ENCODE data around the gene UBR3.

The UBR3 gene, protein sequence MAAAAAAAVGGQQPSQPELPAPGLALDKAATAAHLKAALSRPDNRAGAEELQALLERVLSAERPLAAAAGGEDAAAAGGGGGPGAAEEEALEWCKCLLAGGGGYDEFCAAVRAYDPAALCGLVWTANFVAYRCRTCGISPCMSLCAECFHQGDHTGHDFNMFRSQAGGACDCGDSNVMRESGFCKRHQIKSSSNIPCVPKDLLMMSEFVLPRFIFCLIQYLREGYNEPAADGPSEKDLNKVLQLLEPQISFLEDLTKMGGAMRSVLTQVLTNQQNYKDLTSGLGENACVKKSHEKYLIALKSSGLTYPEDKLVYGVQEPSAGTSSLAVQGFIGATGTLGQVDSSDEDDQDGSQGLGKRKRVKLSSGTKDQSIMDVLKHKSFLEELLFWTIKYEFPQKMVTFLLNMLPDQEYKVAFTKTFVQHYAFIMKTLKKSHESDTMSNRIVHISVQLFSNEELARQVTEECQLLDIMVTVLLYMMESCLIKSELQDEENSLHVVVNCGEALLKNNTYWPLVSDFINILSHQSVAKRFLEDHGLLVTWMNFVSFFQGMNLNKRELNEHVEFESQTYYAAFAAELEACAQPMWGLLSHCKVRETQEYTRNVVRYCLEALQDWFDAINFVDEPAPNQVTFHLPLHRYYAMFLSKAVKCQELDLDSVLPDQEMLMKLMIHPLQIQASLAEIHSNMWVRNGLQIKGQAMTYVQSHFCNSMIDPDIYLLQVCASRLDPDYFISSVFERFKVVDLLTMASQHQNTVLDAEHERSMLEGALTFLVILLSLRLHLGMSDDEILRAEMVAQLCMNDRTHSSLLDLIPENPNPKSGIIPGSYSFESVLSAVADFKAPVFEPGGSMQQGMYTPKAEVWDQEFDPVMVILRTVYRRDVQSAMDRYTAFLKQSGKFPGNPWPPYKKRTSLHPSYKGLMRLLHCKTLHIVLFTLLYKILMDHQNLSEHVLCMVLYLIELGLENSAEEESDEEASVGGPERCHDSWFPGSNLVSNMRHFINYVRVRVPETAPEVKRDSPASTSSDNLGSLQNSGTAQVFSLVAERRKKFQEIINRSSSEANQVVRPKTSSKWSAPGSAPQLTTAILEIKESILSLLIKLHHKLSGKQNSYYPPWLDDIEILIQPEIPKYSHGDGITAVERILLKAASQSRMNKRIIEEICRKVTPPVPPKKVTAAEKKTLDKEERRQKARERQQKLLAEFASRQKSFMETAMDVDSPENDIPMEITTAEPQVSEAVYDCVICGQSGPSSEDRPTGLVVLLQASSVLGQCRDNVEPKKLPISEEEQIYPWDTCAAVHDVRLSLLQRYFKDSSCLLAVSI (N-terminal part only)

DNA sequence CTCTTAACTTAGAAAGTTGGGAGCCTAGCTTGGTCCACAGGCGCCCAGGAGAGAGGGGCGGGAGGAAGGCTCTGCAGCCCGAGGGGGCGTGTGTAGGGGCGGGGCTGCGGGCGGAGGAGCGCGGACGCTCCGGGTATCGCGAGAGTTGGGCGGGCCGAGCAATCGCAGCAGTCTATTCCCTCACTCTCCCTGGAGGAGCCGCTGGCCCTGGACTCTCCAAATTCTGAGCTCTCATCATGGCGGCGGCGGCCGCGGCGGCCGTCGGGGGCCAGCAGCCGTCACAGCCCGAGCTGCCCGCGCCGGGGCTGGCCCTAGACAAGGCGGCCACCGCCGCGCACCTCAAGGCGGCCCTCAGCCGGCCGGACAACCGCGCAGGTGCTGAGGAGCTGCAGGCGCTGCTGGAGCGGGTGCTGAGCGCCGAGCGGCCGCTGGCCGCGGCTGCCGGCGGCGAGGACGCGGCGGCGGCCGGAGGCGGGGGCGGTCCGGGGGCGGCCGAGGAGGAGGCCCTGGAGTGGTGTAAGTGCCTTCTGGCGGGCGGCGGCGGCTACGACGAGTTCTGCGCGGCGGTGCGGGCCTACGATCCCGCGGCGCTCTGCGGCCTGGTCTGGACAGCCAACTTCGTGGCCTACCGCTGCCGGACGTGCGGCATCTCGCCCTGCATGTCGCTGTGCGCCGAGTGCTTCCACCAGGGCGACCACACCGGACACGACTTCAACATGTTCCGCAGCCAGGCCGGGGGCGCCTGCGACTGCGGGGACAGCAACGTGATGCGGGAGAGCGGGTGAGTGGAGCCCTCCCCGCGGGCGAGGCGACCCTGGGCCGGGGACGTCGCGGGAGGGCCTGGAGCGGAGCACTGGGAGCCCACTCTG lies at the start of gene UBR3:
Gene UBR3, plus strand, starts transcription at position 183 of the 869 bp plus-strand sequence. Its CDS starts 54 bp downstream, at position 237.
- TF ChIP-seq ZNF274 (IDR thresholded peaks at IDR 0.05; ENCODE audit: low read depth, low read length), result no peak
- H3K4me3 ChIP-seq (ENCODE audit: low read length), result peak within 1 kb of the TSS; percentile 77

DNA sequence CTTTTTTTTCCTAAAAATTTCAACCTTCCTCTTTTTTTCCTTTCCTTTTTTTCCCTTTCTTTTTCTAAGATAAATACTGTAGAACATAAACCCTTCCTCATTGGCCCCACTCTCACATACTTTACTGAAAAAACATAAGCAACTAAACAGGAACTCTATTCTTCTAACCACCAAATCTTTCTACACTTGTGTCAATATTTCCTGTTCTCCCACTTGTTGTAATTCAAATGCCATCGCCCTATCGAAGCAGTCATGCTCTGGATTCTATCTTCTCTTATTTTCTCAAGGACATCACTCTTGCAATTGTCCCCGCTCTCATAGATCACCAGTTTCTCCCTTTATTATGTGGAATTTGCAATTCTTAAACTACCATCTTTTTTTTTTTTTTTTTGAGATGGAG lies 48.8 kb upstream of the UBR3 start:
- no peak overlapping the region for H3K4me3 ChIP-seq (ENCODE audit: low read length)
- no peak for TF ChIP-seq ZNF274 (IDR thresholded peaks at IDR 0.05; ENCODE audit: low read depth, low read length)

DNA sequence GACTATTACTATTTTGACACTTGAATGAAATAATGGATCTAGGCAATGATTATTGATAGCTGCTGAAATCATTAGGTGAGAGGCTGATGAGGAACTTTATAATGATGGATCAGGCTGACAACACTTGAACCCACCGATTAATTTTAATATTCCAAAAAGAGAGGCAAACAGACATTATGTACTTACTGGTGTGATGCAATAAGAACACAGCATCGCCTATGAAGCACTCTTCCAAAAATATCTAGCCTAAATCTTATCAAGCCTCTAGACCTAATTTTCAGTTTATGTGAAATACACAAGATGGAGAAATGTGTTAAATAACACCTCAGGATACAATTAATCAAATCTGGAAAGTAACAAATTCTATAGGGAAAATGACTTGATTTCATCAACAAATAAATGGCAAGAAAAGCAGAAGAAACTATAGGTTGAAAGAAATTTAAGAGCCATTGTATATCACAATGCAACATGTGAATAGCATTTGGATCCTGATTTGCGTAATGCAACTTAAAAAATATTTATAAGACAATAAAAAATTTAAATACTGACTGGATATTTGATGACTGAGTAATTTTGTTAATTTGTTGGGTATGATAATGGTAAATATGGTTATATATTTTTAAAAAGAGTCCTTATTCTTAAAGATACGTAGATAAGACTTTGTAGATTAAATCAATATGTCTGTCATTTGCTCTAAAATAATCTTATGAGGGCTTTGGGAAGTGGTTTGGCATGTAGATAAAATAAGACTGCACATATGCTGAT lies 45.8 kb upstream of the UBR3 start:
- no peak overlapping the region for H3K4me3 ChIP-seq (ENCODE audit: low read length)
- no peak for TF ChIP-seq ZNF274 (IDR thresholded peaks at IDR 0.05; ENCODE audit: low read depth, low read length)

DNA sequence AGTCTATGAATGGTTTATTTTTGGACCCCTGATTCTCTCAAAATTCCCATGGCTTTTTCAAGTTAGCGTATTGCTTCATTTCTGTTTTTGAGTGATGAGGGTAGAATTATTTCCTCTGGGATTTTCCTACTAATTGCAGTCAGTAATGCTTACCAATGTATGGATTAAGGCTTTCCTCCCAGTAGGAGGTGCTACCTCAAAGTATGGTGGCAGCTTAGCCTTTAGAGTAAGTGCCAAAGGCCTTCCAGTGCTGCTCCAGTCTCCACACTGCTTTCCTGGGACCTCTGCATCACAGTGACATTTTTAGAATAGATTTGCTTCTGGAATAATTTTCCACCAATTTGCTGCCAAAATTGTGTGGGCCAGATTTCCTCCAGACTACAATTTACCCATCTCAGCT lies 44.7 kb upstream of the UBR3 start:
- no peak overlapping the region for H3K4me3 ChIP-seq (ENCODE audit: low read length)

DNA sequence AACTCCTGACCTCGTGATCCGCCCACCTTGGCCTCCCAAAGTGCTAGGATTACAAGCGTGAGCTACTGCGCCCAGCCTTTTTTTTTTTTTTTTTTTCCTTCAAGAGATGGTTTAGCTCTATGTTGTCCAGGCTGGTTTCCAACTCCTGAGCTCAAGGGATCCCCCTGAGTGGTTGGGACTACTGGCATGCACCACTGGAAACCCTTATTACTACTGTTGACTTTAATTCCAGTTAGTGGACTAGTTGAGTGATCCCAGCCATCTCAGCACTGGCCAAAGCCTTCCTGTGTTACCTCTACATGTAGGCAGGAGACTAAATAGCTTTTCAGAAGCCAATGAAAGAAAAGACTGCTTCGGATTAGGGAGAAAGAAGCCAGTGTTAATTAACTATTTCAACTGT lies 36.7 kb upstream of the UBR3 start:
- no peak for TF ChIP-seq ZNF274 (IDR thresholded peaks at IDR 0.05; ENCODE audit: low read depth, low read length)
- no peak overlapping the region for H3K4me3 ChIP-seq (ENCODE audit: low read length)

More for the DNA sequence above, 44.7 kb upstream of the UBR3 start:
- no peak for TF ChIP-seq ZNF274 (IDR thresholded peaks at IDR 0.05; ENCODE audit: low read depth, low read length)

DNA sequence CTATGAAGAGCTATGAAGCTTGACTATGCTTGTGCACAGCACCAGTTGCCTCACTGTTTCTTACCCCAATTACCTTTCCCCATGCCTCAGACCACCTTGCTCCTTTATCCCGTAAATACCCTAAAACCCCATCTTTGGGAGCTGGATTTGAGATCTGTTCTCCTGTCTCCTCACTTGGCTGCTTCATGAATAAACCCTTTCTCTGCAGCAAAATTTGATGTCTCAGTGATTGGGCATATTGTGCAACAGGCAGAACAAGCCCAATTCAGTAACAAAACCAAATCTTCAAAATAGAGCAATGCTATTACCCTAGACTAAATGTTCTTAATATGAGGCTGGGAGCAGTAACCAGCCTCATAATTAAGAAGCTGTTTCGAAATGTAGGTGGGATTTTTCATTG lies 32.1 kb upstream of the UBR3 start:
- TF ChIP-seq ZNF274 (IDR thresholded peaks at IDR 0.05; ENCODE audit: low read depth, low read length), result no peak
- H3K4me3 ChIP-seq (ENCODE audit: low read length), result no peak overlapping the region

DNA sequence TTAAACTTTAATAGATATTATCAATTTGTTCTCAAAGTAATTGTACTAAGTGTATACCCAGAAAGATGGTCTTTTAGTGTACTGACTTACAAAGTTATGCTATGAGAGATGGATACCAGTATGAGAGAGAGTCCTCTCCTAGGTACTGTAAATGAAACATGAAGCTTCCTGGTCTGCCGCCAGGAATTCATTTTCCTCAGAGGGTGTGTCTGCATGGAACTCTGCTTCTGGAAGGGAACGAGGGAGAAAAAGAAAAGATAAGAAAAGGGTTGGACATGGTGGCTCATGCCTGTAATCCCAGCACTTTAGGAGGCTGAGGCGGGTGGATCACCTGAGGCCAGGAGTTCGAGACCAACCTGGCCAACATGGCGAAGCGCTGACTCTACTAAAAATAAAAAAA lies 30.8 kb upstream of the UBR3 start:
- TF ChIP-seq ZNF274 (IDR thresholded peaks at IDR 0.05; ENCODE audit: low read depth, low read length), result no peak
- no peak overlapping the region for H3K4me3 ChIP-seq (ENCODE audit: low read length)

DNA sequence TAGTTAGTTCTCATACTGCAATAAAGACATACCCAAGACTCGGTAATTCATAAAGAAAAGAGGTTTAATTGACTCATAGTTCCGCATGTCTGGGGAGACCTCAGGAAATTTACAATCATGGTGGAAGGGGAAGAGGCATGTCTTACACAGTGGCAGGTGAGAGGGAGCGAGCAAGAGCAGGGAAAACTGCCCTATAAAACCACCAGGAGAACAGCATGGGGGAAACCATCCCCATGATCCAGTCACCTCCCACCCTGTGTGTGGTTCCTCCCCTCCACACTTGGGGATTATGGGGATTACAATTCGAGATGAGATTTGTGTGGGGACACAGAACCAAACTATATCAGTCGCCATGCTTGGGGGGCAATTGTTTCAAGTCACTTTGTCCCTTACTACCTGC lies 29.7 kb upstream of the UBR3 start:
- TF ChIP-seq ZNF274 (IDR thresholded peaks at IDR 0.05; ENCODE audit: low read depth, low read length), result no peak
- no peak overlapping the region for H3K4me3 ChIP-seq (ENCODE audit: low read length)

DNA sequence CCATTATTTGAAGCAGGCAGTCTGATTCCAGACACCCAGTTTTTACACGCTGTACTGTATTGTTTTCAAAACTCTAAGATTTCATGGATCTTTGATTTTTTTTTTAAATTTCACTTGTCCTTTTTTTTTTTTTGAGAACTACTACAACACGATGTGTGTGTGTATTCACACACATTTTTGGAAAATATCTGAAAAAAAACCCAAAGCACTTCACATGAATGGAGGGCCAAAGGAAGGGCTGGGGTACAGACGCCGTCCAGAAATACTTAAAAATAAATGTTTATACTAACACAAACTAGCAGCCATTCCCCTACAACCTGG lies 28.9 kb upstream of the UBR3 start:
- peak overlapping the region; percentile 97 for H3K4me3 ChIP-seq (ENCODE audit: low read length)
- TF ChIP-seq ZNF274 (IDR thresholded peaks at IDR 0.05; ENCODE audit: low read depth, low read length), result no peak

DNA sequence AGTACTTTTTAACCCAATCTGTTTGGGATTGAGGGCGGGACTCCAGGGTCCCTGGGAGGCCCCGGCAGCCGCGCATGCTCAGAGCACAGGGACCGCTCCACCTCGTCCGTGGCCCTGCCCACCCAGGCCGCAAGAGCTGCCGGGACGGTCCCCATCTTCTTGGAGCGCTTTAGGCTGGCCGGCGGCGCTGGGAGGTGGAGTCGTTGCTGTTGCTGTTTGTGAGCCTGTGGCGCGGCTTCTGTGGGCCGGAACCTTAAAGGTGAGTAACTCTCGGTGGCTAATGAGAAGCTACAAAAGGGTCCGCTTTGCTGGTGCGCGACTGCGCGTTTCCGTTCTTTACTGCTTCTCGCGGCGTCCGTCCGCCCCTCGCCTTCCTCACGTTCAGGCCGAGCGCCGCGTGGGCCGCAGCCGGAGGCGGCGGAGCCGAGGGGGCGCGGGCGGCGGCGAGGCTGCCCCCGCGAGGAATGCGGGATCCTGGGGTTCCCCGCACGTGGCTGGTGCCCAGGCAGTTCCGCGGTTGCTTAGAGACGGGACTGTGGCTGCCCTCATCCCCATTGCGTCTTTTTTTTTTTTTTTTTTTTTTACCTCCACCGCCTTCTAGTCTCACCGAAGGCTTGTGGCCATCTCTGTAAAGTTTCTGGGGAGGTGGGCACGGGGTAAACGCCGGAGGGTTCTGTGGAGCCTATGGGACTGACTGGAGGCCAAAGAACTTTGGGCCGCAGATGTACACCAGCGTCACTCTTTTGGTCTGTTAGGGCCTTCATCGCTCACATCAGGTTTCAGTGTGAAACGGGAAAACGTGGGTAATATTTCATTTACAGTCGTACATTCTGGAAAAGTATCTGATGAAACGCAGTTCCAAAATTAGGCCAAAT lies 28.3 kb upstream of the UBR3 start, which contains the start of gene SSB:
Gene SSB, plus strand, starts transcription at position 154 of the 875 bp plus-strand sequence. CDS start 2,090 bp downstream, outside the sequence.
- TF ChIP-seq ZNF274 (IDR thresholded peaks at IDR 0.05; ENCODE audit: low read depth, low read length), result no peak
- H3K4me3 ChIP-seq (ENCODE audit: low read length), result peak within 1 kb of the TSS; percentile 97

DNA sequence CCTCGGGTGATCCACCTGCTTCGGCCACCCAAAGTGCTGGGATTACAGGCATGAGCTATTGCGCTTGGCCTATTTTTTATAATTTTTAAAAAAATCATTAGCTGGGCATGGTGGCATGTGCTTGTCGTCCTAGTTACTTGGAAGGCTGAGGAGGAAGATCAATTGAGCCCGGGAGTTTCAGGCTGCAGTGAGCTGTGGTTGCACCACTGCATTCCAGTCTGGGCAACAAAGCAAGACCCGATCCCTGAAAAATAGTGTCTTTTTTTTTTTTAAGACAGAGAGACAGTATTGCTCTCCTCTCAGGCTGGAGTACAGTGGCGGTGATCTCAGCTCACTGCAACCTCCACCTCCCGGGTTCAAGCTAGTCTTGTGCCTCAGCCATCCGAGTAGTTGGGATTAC lies 23.8 kb upstream of the UBR3 start:
- no peak overlapping the region for H3K4me3 ChIP-seq (ENCODE audit: low read length)
- no peak for TF ChIP-seq ZNF274 (IDR thresholded peaks at IDR 0.05; ENCODE audit: low read depth, low read length)

DNA sequence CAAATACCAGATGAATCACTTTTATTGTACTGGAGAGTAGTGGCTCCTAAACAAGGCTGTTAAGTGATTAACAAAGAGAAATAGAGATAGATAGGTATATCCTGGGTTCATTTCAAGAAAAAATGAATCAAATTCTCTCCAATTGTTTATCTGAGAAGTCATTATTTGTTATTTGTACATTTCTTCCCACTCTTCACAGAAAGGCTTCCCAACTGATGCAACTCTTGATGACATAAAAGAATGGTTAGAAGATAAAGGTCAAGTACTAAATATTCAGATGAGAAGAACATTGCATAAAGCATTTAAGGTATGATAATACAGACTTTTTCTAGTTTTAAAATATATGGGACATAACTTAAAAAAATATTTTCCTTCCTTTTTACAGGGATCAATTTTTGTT lies 20.7 kb upstream of the UBR3 start:
- H3K4me3 ChIP-seq (ENCODE audit: low read length), result no peak overlapping the region
- TF ChIP-seq ZNF274 (IDR thresholded peaks at IDR 0.05; ENCODE audit: low read depth, low read length), result no peak

All from GM08714 (cell line).